Stomach (tissue), 9 donors: ENCODE results near the gene ZEB1. TPM values are rescaled to one million over a fixed set of nuclear protein-coding genes. Genes with fewer than 3 reads are reported as not detected.

ENCODE experiments used
- DNase-seq, 2 donors: peaks; one replicate each; pipeline versions ENCODE4 v3.0.0 to v3.0.0-alpha.2; 2013 to 2019
- H3K27ac ChIP-seq, 5 donors: fragments of 200-600 bp in 4 of 5; sonication (generic) in 4 of 5; one replicate each; pipeline ENCODE4 v1.5.1; 2013 to 2019; ENCODE audit warnings: mild to moderate bottlenecking in 1 of 5, moderate library complexity in 1 of 5
- H3K27me3 ChIP-seq, 3 donors: fragments of 200-600 bp; sonication (generic); one replicate each; pipeline ENCODE4 v1.5.1; 2017 to 2019; ENCODE audit warnings: mixed run types in 1 of 3
- H3K36me3 ChIP-seq, 4 donors: fragments of 200-600 bp; sonication (generic); 1 replicate in 3 of 4; 2 replicates in 1 of 4; pipeline ENCODE4 v1.5.1; 2016 to 2019
- H3K4me1 ChIP-seq, 4 donors: fragments of 200-600 bp; sonication (generic); one replicate each; pipeline ENCODE4 v1.5.1; 2016 to 2019
- H3K4me3 ChIP-seq, 4 donors: fragments of 200-600 bp; sonication (generic) in 3 of 4; one replicate each; pipeline ENCODE4 v1.5.1; 2016 to 2019; ENCODE audit warnings: mild to moderate bottlenecking in 1 of 4
- H3K9me3 ChIP-seq, 4 donors: fragments of 200-600 bp; sonication (generic); one replicate each; pipeline ENCODE4 v1.5.1; 2016 to 2019
- CTCF ChIP-seq, 7 experiments: fragments of 450-650 bp in 4 of 7; fragments of 200-600 bp in 3 of 7; sonication (generic) in 3 of 7; IDR thresholded peaks; one replicate each; pipeline ENCODE4 v1.5.1; 2016 to 2019; ENCODE audit warnings: antibody characterized with exemption in 7 of 7, control low read depth in 2 of 7, mild to moderate bottlenecking in 1 of 7
- EP300 ChIP-seq: sonication (generic); formaldehyde crosslinking; IDR thresholded peaks from one replicate; pipeline ENCODE4 v1.6.1; 2017; ENCODE audit warnings: antibody characterized with exemption
- POLR2A ChIP-seq, 4 donors: fragments of 450-650 bp; IDR thresholded peaks; one replicate each; pipeline ENCODE4 v1.6.1; 2016; ENCODE audit warnings: antibody characterized with exemption in 4 of 4, control low read depth in 2 of 4, mild to moderate bottlenecking in 1 of 4, moderate library complexity in 1 of 4
- POLR2AphosphoS5 ChIP-seq, 3 donors: sonication (generic); formaldehyde crosslinking; IDR thresholded peaks; one replicate each; pipeline ENCODE4 v1.6.1; 2016; ENCODE audit warnings: antibody characterized with exemption in 3 of 3
- WGBS, 5 donors: extraction: QIAGEN DNeasy Blood & Tissue Kit in 3 of 5; methylation state at CpG; one replicate each; pipeline versions ENCODE4 v1.1.5 to v1.1.7; 2013 to 2018; 5-methylcytosine and 5-hydroxymethylcytosine counted together
- intact Hi-C: fragments of 100-400 bp; cut with DNase I; formaldehyde crosslinking; loops from one replicate; pipeline ENCODE4 v1.15.1; 2023; ENCODE audit warnings: low total_unique reads
- polyA plus RNA-seq, 3 donors: library from polyadenylated mRNA; stranded (reverse); fragments of 200-250 nt; gene quantifications; one replicate each; pipeline ENCODE4 v1.2.3, GENCODE V29; 2013
- total RNA-seq, 5 donors: library from RNA; depleted of rRNA; stranded (reverse); fragments of >200 nt; gene quantifications; one replicate each; pipeline versions ENCODE4 v1.1.0 to v1.2.3, GENCODE V29; 2014 to 2016
- donor health status: healthy with polysubstance abuse.
- donor health status: Bipolar disorder and iron deficiency.
- donor health status: healthy.

ZEB1 gene
- total and polyA plus RNA-seq, 8 donors, result 7.6 to 187 (median 31.1) TPM

DNA sequence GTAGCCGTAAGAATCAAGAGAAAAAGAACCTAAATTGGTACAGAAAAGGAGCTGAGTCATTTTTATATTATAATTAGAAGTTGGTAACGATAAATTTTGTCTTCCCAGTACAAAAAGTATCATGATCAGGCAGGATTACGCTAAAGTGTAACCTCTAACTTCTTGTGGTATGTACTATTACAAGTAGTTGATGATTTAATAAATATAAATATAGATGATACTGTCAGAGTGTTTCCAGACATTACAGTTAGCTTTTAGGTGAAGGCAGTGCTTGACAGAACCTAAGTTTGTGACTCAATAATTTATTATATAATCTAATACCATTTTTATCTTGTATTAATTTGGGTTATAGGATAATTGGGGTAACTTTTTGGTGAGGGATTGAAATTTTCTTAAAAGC, 53.4 kb downstream of the ZEB1 start:
- no peaks in the 10 kb centered on the region for H3K9me3 ChIP-seq
- H3K27ac ChIP-seq, result no peak overlapping the region
- 74 to 87% (median 82%) methylated on average over 3 of the region's 3 CpGs for WGBS, 5 donors
- no peaks in the 10 kb centered on the region for H3K36me3 ChIP-seq
- intact Hi-C loops, result no loop called here
- no peak overlapping the region for H3K4me3 ChIP-seq
- no peak for TF ChIP-seq EP300
- TF ChIP-seq POLR2A (IDR thresholded peaks at IDR 0.05), result no peak
- TF ChIP-seq CTCF (IDR thresholded peaks at IDR 0.05), result no peak
- TF ChIP-seq POLR2AphosphoS5 (IDR thresholded peaks at IDR 0.05), result no peak
- H3K4me1 ChIP-seq, result peaks cover 0 to 19% (median 3%) of the 10 kb centered on the region in 4 donors
- no peak for DNase-seq
- H3K27me3 ChIP-seq, result no peaks in the 10 kb centered on the region

GRCh38 chr10:31374146-31374696, 55.2 kb downstream of the ZEB1 start:
- intact Hi-C loops, result no loop called here
- Histone ChIP-seq H3K36me3 (no peaks in the 10 kb centered on the region), H3K4me3 (no peak overlapping the region), H3K4me1 (peaks cover 0 to 19% (median 3%) of the 10 kb centered on the region in 4 donors), H3K27me3 (no peaks in the 10 kb centered on the region), H3K9me3 (no peaks in the 10 kb centered on the region), H3K27ac (no peak overlapping the region)
- TF ChIP-seq POLR2A (IDR thresholded peaks at IDR 0.05) (no peak), POLR2AphosphoS5 (IDR thresholded peaks at IDR 0.05) (no peak), CTCF (IDR thresholded peaks at IDR 0.05) (no peak)
- WGBS, 5 donors, result 74 to 91% (median 87%) methylated on average over 2 of the region's 2 CpGs
- DNase-seq, result no peak

- no peak overlapping the region for H3K4me3 ChIP-seq
- intact Hi-C loops, result no loop called here
- no peaks in the 10 kb centered on the region for H3K27me3 ChIP-seq
- TF ChIP-seq POLR2AphosphoS5 (IDR thresholded peaks at IDR 0.05), result no peak
- TF ChIP-seq POLR2A (IDR thresholded peaks at IDR 0.05), result no peak
- TF ChIP-seq EP300, result no peak
- no peak for TF ChIP-seq CTCF (IDR thresholded peaks at IDR 0.05)
- no peaks in the 10 kb centered on the region for H3K36me3 ChIP-seq
- DNase-seq, result no peak
- peaks cover 0 to 8% (median 4%) of the 10 kb centered on the region in 4 donors for H3K4me1 ChIP-seq
- WGBS, 5 donors, result 86 to 91% (median 89%) methylated on average over 1 of the region's 1 CpG
- H3K27ac ChIP-seq, result no peak overlapping the region
- no peaks in the 10 kb centered on the region for H3K9me3 ChIP-seq
Observed at GRCh38 chr10:31381171-31381570, 62.2 kb downstream of the ZEB1 start.

- 78 to 90% (median 87%) methylated on average over 6 of the region's 6 CpGs for WGBS, 5 donors
- no peak for DNase-seq
- H3K4me1 ChIP-seq, result peaks cover 0 to 8% (median 4%) of the 10 kb centered on the region in 4 donors
- H3K27ac ChIP-seq, result no peak overlapping the region
- H3K27me3 ChIP-seq, result no peaks in the 10 kb centered on the region
- no peak for TF ChIP-seq POLR2AphosphoS5 (IDR thresholded peaks at IDR 0.05)
- no peak for TF ChIP-seq CTCF (IDR thresholded peaks at IDR 0.05)
- TF ChIP-seq EP300, result no peak
- no peak for TF ChIP-seq POLR2A (IDR thresholded peaks at IDR 0.05)
- intact Hi-C loops, result no loop called here
- H3K36me3 ChIP-seq, result no peaks in the 10 kb centered on the region
- H3K9me3 ChIP-seq, result no peaks in the 10 kb centered on the region
- no peak overlapping the region for H3K4me3 ChIP-seq
Observed at GRCh38 chr10:31381766-31382316, 62.8 kb downstream of the ZEB1 start.
